GM12801 (cell line): Measurements from ENCODE around the gene LAMA3.

Experiments
- TF ChIP-seq, protein P1 (sequence below): IDR thresholded peaks from one replicate; pipeline ENCODE4 v1.5.1; 2011; ENCODE audit warnings: control low read depth; ENCODE audit not compliant: insufficient read length; ENCODE audit errors: extremely low read depth

Gene LAMA3

DNA sequence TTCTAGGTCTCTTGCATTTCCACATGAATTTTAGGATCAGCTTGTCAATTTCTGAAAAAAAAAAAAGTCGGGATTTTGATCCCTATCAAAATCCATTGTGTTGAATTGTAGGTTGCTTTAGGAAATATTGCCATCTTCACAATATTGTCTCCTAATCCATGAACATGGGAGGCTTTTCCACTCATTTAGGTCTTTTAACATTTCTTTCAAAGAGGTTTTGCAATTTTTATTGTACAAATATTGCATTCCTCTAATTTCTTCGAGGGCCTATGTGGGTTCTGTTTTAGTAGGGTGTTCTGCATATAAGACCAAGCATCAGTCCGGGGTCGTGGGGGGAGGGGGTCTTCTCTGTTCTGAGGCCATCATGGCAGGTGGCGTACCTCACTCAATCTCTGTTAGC is 725 bp upstream of the LAMA3 start:
- TF ChIP-seq, protein P1, sequence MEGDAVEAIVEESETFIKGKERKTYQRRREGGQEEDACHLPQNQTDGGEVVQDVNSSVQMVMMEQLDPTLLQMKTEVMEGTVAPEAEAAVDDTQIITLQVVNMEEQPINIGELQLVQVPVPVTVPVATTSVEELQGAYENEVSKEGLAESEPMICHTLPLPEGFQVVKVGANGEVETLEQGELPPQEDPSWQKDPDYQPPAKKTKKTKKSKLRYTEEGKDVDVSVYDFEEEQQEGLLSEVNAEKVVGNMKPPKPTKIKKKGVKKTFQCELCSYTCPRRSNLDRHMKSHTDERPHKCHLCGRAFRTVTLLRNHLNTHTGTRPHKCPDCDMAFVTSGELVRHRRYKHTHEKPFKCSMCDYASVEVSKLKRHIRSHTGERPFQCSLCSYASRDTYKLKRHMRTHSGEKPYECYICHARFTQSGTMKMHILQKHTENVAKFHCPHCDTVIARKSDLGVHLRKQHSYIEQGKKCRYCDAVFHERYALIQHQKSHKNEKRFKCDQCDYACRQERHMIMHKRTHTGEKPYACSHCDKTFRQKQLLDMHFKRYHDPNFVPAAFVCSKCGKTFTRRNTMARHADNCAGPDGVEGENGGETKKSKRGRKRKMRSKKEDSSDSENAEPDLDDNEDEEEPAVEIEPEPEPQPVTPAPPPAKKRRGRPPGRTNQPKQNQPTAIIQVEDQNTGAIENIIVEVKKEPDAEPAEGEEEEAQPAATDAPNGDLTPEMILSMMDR, result no peak

DNA sequence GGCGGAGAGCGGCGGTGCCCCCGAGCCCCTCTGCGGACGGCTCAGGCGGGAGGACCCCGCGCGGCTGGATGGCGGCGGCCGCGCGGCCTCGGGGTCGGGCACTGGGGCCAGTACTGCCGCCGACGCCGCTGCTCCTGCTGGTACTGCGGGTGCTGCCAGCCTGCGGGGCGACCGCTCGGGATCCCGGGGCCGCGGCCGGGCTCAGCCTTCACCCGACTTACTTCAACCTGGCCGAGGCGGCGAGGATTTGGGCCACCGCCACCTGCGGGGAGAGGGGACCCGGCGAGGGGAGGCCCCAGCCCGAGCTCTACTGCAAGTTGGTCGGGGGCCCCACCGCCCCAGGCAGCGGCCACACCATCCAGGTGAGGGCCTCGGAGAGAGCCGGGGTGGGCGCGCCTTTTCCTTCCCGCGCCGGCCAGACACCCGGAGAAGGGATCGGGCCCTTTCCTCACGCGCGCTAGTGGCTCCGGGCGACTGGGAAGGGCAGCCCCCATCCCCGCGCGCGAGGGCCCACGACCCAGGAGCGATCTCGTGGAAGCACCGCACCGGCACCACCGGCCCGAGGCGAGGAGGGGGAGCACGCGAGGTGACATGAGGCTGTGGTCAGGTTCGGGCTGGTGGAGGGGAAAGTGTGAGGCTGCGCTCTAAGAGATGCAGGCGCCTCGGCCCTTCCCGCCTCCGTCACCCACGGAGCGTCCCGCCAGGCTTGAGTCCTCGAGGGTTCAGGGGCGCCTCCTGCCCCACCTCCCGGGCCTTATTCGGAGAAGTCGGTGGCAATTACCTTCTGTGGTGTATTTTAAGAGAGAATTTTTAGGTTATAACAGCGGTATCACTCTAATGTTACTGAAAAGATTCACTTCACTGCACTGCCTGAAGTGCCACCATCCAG is 607 bp downstream of the LAMA3 start:
- TF ChIP-seq, protein P1, result no peak

DNA sequence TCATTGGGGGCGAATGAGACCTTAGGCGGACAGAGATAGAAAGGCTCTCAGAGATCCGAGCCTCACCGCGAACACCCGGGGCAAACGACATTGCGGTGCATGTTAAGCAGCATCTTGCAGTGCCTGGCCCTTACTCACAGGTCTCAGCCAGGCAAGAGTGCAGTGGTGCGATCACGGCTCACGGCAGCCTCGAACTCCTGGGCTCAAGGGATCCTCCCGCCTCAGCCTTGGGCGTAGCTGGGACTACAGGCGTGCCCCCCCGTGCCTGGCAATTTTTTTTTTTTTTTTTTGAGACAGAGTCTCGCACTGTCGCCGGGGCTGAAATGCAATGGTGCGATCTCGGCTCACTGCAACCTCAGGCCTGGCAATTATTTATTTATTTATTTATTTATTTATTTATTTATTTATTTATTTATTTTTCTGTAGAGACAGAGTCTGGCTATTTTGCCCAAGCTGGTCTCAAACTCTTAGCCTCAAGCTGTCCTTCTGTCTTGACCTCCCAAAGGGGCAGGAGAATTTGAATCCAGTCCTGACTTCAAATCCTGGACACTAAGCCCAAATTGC is 1.3 kb downstream of the LAMA3 start:
- TF ChIP-seq, protein P1, result no peak

DNA sequence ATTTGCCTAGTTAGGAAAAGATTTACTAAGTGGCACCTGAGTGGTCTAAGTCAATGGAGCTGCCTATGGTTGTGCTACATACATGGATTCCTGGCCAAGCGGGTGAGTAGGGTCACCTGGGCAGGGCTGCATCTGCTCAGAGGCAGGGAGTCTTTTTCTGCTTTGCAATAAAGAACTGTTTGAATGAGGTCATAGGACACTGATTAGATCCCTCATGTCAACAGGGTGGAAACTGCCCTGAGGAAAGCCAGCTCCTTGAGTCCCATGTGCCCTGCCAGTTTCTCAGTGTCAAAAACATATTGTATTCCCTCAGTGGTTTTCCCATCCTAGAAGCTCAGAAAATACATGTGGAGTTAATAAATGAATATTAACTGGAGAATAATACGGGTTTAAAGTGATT is 4.6 kb downstream of the LAMA3 start:
- TF ChIP-seq, protein P1, result no peak

DNA sequence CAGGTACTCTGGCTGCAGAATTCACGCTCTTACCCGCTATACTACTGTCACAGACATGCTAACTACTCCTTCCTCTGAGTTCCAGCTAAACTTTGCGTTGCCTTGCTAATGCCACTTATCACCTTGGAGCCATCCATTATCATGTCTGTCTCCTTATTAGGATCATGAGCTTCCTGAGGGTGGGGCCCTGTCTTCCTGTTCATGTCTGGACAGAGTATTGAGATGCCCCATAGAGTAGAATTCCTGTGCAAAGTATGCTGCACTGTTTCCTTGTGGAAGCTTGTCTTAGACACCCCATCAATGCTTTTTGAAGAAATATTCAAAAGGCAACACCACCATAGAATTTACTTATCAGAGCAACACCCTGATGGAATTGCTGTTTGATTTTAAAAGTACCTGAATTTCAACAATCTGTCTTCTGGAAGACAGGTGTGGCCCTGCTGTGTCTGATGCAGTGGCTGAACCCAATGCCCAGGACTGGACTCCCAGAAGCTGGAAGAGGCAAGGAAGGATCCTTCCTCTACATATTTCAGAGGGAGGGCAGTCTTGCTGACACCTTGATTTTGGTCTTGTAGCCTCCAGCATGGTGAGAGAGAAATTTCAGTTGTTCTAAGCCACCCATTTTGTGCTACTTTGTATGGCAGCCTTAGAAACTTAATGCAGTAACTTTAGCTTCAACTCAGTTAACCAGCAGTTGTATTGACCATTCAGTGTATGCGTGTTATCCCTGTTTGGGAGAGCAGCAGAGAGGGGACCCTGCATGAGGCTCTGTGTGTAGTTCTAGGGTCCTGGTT is 5.6 kb downstream of the LAMA3 start:
- TF ChIP-seq, protein P1, result no peak

DNA sequence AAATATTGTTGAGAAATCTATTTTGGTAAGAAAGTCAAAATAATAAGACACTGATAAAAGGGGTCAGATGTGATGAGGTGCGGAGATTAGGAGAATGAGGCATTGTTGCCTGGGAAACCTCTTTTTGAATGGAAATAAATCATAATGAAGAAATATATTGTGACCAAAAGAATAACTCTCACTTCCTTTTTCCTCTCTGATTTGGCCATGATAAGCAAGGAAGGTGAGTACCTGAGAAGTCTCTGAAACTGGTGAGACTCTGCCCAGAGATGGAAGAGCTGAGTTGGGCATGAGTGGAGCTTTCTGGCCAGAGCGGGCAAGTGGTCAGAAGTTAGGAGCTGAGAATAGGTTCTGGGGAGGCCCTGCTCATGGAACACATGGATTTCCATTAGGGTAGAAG is 11.8 kb downstream of the LAMA3 start:
- TF ChIP-seq, protein P1, result no peak

DNA sequence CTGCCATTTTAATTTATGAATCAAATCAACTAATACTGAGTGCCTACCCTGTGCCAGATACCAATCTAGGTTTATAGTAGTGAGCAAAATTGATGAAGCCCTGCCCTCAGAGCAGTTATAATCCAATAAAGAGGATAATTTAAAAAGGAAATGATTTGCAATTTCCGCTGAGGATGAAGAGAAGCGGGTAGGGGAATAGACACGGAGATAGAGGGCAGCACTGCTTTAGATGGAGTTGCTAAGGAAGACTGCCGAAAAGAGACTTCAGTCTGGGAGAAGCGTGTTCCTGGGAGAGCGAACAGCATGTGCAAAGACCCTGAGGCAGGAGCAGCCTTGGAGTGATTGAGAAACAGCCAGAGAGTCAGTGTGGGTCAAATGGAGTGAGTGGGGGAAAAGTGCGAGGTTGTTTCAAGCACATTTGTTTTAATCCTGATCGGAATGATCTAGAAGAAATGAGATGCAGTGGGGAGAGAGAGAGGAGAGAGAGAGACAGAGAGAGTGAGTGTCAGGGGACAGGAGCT is 12.4 kb downstream of the LAMA3 start:
- TF ChIP-seq, protein P1, result no peak
